ENCODE measurements around the gene PNLIPRP1.

DNA sequence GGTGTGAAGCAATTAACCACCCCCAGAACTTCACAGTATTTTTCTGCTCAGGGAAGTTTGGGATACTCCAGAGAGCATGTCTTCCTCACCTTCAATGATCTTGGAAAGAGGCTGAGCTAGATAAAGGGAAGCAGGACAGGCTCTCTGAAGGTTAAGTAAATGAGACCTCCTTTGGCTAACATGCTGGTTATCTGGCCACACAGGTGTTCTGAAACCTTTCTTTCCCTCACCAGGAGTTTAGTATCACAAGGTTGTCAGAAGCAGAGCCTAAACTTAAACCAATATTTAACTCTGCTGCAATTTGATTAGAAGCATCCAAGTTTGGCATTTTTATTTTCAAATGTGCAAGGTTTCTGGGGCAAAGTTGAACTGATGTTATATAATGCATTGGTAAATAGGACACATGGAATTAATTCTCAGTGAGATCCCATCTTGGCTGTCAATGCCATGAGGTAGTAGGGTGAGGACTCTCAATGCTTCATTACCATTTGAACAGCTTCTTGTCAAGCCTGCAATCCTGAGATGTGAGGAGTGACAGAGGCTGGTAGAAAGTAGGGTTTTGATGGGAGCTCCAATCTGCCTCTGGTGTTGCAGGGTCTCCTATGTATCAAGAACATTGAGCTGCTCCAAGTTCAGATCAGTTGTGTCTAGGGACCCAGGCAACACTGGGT is 48.6 kb upstream of the PNLIPRP1 start:
- TF ChIP-seq, protein P1, sequence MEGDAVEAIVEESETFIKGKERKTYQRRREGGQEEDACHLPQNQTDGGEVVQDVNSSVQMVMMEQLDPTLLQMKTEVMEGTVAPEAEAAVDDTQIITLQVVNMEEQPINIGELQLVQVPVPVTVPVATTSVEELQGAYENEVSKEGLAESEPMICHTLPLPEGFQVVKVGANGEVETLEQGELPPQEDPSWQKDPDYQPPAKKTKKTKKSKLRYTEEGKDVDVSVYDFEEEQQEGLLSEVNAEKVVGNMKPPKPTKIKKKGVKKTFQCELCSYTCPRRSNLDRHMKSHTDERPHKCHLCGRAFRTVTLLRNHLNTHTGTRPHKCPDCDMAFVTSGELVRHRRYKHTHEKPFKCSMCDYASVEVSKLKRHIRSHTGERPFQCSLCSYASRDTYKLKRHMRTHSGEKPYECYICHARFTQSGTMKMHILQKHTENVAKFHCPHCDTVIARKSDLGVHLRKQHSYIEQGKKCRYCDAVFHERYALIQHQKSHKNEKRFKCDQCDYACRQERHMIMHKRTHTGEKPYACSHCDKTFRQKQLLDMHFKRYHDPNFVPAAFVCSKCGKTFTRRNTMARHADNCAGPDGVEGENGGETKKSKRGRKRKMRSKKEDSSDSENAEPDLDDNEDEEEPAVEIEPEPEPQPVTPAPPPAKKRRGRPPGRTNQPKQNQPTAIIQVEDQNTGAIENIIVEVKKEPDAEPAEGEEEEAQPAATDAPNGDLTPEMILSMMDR (optimal IDR thresholded peaks at IDR 0.05 in 1 of 3, IDR thresholded peaks at IDR 0.05 in 1 of 3, conservative IDR thresholded peaks at IDR 0.05 in 1 of 3; ENCODE audit: extremely low read depth in 1 of 3, insufficient read depth in 2 of 3, low read length in 3 of 3), result no peak
- TF ChIP-seq EZH2 (IDR thresholded peaks at IDR 0.05; ENCODE audit: low read length), result no peak

All from keratinocyte (primary cell).